NT2/D1 (cell line): ENCODE results near the gene OTULIN.

Experiments used
- SUZ12 ChIP-seq: IDR thresholded peaks from 2 replicates; pipeline ENCODE4 v1.6.1; 2011; ENCODE audit not compliant: insufficient read length, insufficient read depth; ENCODE audit errors: extremely low read depth
- YY1 ChIP-seq: IDR thresholded peaks from 2 replicates; pipeline ENCODE4 v1.6.1; 2011; ENCODE audit not compliant: insufficient read length, insufficient read depth

- TF ChIP-seq YY1 (no peak), SUZ12 (no peak)
These were observed 78.0 kb downstream of the OTULIN start for GRCh38 chr5:14742498-14742897.
